ENCODE data around the gene KRI1.

DNA sequence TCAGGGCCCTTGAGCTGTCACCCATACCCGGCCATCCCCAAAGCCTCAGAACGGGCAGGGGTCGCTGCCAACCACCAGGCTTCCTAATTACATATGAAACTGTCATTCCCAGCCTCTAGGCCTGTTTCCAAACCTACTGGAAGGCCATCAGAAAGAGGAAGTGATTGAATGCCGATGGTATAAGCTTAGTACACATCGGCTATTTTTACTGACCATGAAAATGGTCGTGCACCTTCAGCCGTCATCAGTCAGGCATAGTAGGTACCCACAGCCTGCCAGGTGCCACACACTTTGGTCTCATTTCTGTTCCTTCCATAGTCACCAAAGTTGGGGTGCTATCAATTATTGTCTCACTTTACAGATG lies 10.2 kb downstream of the KRI1 start:
- TF ChIP-seq EP300 (IDR thresholded peaks at IDR 0.05; ENCODE audit: borderline replicate concordance in 1 of 2, low read depth in 1 of 2, low read length in 1 of 2): no peak
- TF ChIP-seq, protein P1, sequence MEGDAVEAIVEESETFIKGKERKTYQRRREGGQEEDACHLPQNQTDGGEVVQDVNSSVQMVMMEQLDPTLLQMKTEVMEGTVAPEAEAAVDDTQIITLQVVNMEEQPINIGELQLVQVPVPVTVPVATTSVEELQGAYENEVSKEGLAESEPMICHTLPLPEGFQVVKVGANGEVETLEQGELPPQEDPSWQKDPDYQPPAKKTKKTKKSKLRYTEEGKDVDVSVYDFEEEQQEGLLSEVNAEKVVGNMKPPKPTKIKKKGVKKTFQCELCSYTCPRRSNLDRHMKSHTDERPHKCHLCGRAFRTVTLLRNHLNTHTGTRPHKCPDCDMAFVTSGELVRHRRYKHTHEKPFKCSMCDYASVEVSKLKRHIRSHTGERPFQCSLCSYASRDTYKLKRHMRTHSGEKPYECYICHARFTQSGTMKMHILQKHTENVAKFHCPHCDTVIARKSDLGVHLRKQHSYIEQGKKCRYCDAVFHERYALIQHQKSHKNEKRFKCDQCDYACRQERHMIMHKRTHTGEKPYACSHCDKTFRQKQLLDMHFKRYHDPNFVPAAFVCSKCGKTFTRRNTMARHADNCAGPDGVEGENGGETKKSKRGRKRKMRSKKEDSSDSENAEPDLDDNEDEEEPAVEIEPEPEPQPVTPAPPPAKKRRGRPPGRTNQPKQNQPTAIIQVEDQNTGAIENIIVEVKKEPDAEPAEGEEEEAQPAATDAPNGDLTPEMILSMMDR (IDR thresholded peaks at IDR 0.05): no peak
- no peak for TF ChIP-seq SIN3A (IDR thresholded peaks at IDR 0.05; ENCODE audit: borderline replicate concordance, low read depth, low read length)
- TF ChIP-seq FOXJ3 (CRISPR knock-in tag; IDR thresholded peaks at IDR 0.05): no peak

Measured in SK-N-SH (cell line).